ENCODE data around the gene SEC14L1. TPM values are rescaled to one million over a fixed set of nuclear protein-coding genes. Genes with fewer than 3 reads are reported as not detected.
A peak's percentile ranks its signal among the peaks of the same experiment; 100 is the strongest.

SEC14L1 gene
- total RNA-seq, 1 experiment from 2014 or later: 279 TPM

DNA sequence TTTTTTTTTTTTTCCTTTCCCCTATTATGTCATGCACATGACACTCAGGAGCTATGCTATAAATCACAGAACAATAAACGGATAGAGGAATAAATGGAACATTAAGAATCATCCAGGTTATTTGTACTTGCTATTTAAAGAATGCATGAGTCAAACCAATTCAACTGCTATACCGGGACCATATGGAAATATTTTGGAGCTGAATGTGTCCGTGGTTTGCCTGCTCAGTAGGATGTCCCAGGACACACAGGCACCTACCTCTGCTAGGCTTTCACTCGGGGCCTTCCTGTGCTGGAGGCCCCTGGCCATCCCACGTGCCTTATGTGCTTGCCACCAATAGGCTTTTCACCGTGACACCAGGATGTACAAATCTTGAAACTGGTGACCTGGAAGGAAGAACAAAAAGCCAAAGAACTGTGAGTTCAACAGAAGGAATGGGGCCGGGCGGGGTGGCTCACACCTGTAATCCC is 15.3 kb upstream of the SEC14L1 start:
- H3K4me3 ChIP-seq (ENCODE audit: low read depth in 2 of 2, low read length in 2 of 2): peak overlapping the region in 1 of 2 experiments; percentile 12; a peak in 1 of 4 replicates
- ChIA-PET POLR2A (interaction anchor here (0.6 to 2.0 kb wide), 10 partner anchors 9 to 1957 kb away, joined by 3 to 8 read pairs (median 4); partner anchors contain the start of gene SEC14L1), CTCF (no interaction called here)
- ATAC-seq: peak; percentile 85
- intact Hi-C loops (cut with micrococcal nuclease; ENCODE audit: unreplicated experiment) (no loop called here), in situ Hi-C loops (cut with HindIII; ENCODE audit: low pct_unique_long_range_greater_than_20kb, low sequenced_read_pairs) (no loop called here)
- BruUV-seq (replicated peaks): no TSS peak
- H3K27me3 ChIP-seq (ENCODE audit: control insufficient read depth, insufficient read depth, low read length): no peaks in the 10 kb centered on the region
- TF ChIP-seq, protein P1, sequence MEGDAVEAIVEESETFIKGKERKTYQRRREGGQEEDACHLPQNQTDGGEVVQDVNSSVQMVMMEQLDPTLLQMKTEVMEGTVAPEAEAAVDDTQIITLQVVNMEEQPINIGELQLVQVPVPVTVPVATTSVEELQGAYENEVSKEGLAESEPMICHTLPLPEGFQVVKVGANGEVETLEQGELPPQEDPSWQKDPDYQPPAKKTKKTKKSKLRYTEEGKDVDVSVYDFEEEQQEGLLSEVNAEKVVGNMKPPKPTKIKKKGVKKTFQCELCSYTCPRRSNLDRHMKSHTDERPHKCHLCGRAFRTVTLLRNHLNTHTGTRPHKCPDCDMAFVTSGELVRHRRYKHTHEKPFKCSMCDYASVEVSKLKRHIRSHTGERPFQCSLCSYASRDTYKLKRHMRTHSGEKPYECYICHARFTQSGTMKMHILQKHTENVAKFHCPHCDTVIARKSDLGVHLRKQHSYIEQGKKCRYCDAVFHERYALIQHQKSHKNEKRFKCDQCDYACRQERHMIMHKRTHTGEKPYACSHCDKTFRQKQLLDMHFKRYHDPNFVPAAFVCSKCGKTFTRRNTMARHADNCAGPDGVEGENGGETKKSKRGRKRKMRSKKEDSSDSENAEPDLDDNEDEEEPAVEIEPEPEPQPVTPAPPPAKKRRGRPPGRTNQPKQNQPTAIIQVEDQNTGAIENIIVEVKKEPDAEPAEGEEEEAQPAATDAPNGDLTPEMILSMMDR (IDR thresholded peaks at IDR 0.05): no peak
- TF ChIP-seq POLR2AphosphoS5 (IDR thresholded peaks at IDR 0.05; ENCODE audit: low read depth, low read length): peak; percentile 82
- no peak for TF ChIP-seq SIN3A (IDR thresholded peaks at IDR 0.05; ENCODE audit: borderline replicate concordance, insufficient read depth, low read depth, low read length)
- TF ChIP-seq, protein P2, sequence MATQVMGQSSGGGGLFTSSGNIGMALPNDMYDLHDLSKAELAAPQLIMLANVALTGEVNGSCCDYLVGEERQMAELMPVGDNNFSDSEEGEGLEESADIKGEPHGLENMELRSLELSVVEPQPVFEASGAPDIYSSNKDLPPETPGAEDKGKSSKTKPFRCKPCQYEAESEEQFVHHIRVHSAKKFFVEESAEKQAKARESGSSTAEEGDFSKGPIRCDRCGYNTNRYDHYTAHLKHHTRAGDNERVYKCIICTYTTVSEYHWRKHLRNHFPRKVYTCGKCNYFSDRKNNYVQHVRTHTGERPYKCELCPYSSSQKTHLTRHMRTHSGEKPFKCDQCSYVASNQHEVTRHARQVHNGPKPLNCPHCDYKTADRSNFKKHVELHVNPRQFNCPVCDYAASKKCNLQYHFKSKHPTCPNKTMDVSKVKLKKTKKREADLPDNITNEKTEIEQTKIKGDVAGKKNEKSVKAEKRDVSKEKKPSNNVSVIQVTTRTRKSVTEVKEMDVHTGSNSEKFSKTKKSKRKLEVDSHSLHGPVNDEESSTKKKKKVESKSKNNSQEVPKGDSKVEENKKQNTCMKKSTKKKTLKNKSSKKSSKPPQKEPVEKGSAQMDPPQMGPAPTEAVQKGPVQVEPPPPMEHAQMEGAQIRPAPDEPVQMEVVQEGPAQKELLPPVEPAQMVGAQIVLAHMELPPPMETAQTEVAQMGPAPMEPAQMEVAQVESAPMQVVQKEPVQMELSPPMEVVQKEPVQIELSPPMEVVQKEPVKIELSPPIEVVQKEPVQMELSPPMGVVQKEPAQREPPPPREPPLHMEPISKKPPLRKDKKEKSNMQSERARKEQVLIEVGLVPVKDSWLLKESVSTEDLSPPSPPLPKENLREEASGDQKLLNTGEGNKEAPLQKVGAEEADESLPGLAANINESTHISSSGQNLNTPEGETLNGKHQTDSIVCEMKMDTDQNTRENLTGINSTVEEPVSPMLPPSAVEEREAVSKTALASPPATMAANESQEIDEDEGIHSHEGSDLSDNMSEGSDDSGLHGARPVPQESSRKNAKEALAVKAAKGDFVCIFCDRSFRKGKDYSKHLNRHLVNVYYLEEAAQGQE (IDR thresholded peaks at IDR 0.05; ENCODE audit: insufficient read depth in 1 of 2, low read depth in 2 of 2, low read length in 1 of 2): 0 out of 4 replicates have a peak, but pooled peaks of 1 of the 2 experiments have one; percentile 28
- TF ChIP-seq TCF7L2 (IDR thresholded peaks at IDR 0.05; ENCODE audit: low read depth, low read length): peak; percentile 46; the same call in 1 of the 2 replicates
- DNase-seq (ENCODE audit: low read depth, low spot score): peak; percentile 91
- H3K4me1 ChIP-seq (ENCODE audit: control insufficient read depth, insufficient read depth, low read length): peaks cover 94% of the 10 kb centered on the region
- peak overlapping the region; percentile 95 for H3K27ac ChIP-seq (ENCODE audit: low read length)
- H3K9me3 ChIP-seq (ENCODE audit: control insufficient read depth, insufficient read depth, low read depth, low read length): no peaks in the 10 kb centered on the region
- H3K36me3 ChIP-seq (ENCODE audit: control insufficient read depth, insufficient read depth, low read length): no peaks in the 10 kb centered on the region

DNA sequence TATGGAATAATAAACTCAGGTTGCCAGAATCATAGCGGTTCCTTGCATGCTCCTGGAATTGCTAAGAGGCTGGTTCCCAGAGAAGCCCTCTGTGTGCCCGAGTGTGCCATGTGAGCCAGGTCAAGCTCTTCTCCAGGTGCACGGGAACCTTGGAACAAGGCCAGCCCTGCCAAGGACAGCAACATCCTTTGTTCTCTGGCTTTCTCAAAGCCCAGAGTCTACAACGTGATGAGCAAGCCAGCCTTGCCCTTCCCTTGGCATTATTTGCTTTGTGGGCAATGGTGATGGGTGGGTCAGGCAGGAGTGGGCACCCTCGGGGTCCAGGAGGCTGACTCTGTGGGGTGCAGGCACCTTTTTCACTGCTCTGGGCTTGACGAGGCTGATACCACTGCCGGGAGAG is 14.2 kb upstream of the SEC14L1 start:
- DNase-seq (ENCODE audit: low read depth, low spot score): no peak
- H3K4me3 ChIP-seq (ENCODE audit: low read depth in 2 of 2, low read length in 2 of 2): peak overlapping the region; percentile 17 to 38
- ATAC-seq: no peak
- in situ Hi-C loops (cut with HindIII; ENCODE audit: low pct_unique_long_range_greater_than_20kb, low sequenced_read_pairs): no loop called here
- H3K36me3 ChIP-seq (ENCODE audit: control insufficient read depth, insufficient read depth, low read length): no peaks in the 10 kb centered on the region
- BruUV-seq (replicated peaks): TSS peak; percentile 73
- POLR2A ChIA-PET: no interaction called here
- no peaks in the 10 kb centered on the region for H3K9me3 ChIP-seq (ENCODE audit: control insufficient read depth, insufficient read depth, low read depth, low read length)
- H3K27me3 ChIP-seq (ENCODE audit: control insufficient read depth, insufficient read depth, low read length): no peaks in the 10 kb centered on the region
- intact Hi-C loops (cut with micrococcal nuclease; ENCODE audit: unreplicated experiment): no loop called here
- peak; percentile 63; the same call in 1 of the 2 replicates for TF ChIP-seq TCF7L2 (IDR thresholded peaks at IDR 0.05; ENCODE audit: low read depth, low read length)
- TF ChIP-seq, protein P1 (IDR thresholded peaks at IDR 0.05): no peak
- peak; percentile 39 for TF ChIP-seq POLR2AphosphoS5 (IDR thresholded peaks at IDR 0.05; ENCODE audit: low read depth, low read length)
- CTCF ChIA-PET: no interaction called here
- H3K4me1 ChIP-seq (ENCODE audit: control insufficient read depth, insufficient read depth, low read length): peaks cover 95% of the 10 kb centered on the region
- H3K27ac ChIP-seq (ENCODE audit: low read length): peak overlapping the region; percentile 95
